ENCODE data around the gene HDLBP.
A peak's percentile ranks its signal among the peaks of the same experiment; 100 is the strongest.

HDLBP gene

DNA sequence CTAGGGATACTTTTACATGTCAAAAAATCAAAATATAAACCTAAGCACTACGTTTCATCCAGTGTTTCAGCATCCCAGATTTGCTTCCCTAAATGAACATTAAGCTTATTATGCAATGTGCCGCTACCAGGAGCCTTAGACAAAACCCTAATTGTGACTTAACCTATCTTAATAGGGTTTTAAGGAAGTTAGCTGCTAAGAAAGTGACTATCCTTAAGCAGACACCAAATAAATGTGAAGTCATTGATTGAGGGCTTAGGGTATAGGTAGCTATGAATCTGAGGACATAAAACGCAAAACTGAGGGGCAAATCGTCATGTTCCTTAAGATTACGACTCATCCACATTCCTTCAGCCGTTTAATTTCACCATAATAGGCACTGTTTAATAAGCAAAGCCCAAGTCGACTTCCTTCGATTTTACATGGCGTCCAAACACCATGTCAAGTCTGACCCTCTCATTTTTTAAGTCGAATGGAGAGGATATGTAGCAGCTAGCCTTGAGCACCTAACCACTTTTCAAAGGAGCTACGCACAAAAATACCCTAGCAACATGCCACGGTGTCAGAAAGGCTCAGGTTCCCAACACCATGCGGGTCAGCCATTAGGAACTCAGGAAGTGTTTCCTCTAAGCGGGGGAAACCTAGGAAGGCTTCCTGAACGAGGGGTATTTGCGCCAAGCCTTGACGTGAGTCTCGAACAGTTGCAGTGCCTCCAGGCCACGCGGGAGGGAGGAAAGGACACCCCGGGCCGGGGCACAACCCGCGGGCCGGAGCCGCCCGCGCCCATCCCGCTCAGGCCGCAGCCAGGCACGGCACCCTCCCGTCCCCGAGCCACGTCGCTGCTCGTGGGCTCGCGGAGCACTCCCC lies 1.0 kb downstream of the HDLBP start:
- Histone ChIP-seq H3K27me3 (ENCODE audit: control insufficient read depth, insufficient read depth, low read length) (no peaks in the 10 kb centered on the region), H3K9ac (peak overlapping the region; percentile 33), H2AFZ (peak overlapping the region; percentile 59), H3K79me2 (peaks cover 70% of the 10 kb centered on the region), H3K9me3 (ENCODE audit: control insufficient read depth, low read length) (no peaks in the 10 kb centered on the region), H3K4me2 (ENCODE audit: low read length) (peak overlapping the region; percentile 84), H3K36me3 (ENCODE audit: control insufficient read depth, insufficient read depth, low read length) (no peaks in the 10 kb centered on the region), H3K4me1 (peaks cover 13% of the 10 kb centered on the region), H3K4me3 (ENCODE audit: low read depth, low read length) (peak overlapping the region; percentile 91), H3K27ac (peak overlapping the region; percentile 97)
- TF ChIP-seq, protein P1, sequence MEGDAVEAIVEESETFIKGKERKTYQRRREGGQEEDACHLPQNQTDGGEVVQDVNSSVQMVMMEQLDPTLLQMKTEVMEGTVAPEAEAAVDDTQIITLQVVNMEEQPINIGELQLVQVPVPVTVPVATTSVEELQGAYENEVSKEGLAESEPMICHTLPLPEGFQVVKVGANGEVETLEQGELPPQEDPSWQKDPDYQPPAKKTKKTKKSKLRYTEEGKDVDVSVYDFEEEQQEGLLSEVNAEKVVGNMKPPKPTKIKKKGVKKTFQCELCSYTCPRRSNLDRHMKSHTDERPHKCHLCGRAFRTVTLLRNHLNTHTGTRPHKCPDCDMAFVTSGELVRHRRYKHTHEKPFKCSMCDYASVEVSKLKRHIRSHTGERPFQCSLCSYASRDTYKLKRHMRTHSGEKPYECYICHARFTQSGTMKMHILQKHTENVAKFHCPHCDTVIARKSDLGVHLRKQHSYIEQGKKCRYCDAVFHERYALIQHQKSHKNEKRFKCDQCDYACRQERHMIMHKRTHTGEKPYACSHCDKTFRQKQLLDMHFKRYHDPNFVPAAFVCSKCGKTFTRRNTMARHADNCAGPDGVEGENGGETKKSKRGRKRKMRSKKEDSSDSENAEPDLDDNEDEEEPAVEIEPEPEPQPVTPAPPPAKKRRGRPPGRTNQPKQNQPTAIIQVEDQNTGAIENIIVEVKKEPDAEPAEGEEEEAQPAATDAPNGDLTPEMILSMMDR (IDR thresholded peaks at IDR 0.05), result no peak

DNA sequence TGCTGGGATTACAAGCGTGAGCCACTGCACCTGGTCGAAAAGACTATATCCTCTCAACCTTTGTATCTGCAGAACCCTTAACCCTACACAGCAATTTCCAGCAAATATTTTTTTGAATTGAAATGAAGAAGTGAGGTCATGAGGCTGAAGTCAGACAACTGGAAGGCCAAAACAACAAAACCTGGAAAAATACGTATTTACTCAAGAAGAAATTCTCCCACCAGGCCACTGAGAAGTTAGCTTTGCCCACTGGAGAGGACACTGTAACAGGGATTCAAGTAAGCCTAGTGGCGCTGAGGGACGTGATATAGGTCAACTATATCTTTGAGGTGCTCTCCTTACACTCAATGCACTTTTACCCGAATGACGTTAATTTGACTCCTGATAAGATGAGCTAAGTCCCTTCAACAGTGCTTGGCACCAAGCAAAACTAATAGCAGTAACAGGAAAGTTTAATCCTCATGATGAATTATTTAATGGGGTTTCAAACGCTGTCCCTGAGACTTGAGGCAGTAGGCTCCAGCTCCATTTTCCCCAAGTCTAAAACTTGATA lies 1.9 kb downstream of the HDLBP start:
- H3K9ac ChIP-seq, result no peak overlapping the region
- no peak overlapping the region for H2AFZ ChIP-seq
- no peaks in the 10 kb centered on the region for H3K27me3 ChIP-seq (ENCODE audit: control insufficient read depth, insufficient read depth, low read length)
- H3K4me2 ChIP-seq (ENCODE audit: low read length), result no peak overlapping the region
- H3K4me3 ChIP-seq (ENCODE audit: low read depth, low read length), result peak overlapping the region; percentile 91
- TF ChIP-seq, protein P1 (IDR thresholded peaks at IDR 0.05), result no peak
- H3K27ac ChIP-seq, result no peak overlapping the region
- peaks cover 70% of the 10 kb centered on the region for H3K79me2 ChIP-seq
- no peaks in the 10 kb centered on the region for H3K9me3 ChIP-seq (ENCODE audit: control insufficient read depth, low read length)
- H3K4me1 ChIP-seq, result peaks cover 13% of the 10 kb centered on the region
- no peaks in the 10 kb centered on the region for H3K36me3 ChIP-seq (ENCODE audit: control insufficient read depth, insufficient read depth, low read length)

DNA sequence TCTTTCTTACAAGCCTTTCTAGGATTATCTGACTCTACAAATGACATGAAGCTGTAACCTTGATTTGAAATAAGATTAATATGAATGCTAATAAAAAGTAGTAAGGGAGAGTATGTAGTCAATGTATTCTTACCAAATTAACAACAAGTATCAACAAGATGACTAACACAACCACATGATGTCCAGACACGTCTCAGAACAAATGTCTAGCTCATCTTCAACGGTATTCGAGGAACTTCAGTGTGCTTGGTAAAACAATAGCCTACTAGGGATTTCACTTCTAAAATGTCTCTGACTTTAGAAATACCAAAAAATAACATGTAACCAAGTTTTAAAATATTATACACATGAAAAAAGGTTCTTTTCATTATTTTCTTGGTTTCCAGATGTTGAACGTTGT lies 3.4 kb downstream of the HDLBP start:
- Histone ChIP-seq H3K27me3 (ENCODE audit: control insufficient read depth, insufficient read depth, low read length) (no peaks in the 10 kb centered on the region), H3K27ac (no peak overlapping the region), H3K9me3 (ENCODE audit: control insufficient read depth, low read length) (no peaks in the 10 kb centered on the region), H3K9ac (no peak overlapping the region), H3K4me2 (ENCODE audit: low read length) (no peak overlapping the region), H3K4me3 (ENCODE audit: low read depth, low read length) (no peak overlapping the region), H3K4me1 (peaks cover 8% of the 10 kb centered on the region), H2AFZ (no peak overlapping the region), H3K79me2 (peaks cover 74% of the 10 kb centered on the region), H3K36me3 (ENCODE audit: control insufficient read depth, insufficient read depth, low read length) (no peaks in the 10 kb centered on the region)
- TF ChIP-seq, protein P1 (IDR thresholded peaks at IDR 0.05), result no peak

DNA sequence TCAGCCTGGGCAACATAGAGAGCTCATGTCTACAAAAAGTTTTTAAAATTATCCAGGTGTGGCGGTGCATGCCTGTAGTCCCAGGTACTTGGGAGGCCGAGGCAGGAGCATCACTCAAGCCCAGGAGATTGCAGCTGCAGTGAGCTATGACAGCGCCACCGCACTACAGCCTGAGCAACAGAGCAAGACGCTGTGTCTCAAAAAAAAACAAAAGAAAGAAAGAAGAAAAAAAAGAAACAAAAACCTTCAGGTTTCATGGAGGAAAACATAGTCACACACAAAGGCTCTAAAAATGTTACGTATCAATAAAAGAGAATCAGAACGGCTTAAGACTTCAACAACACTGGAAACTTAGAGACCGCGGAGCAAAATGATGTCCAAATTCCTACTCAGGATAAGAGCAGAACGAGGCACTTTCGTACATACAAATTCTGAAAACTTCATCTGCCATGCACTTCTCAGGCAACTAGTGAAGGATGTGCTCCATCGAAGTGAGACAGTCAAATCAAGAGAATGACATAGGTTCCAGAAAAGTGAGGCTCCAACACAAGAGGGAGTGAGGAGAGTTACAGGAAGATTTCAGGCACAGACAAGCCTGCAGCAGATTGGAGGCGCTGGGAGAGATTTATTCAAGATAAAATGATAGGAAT lies 4.4 kb downstream of the HDLBP start:
- H3K79me2 ChIP-seq, result peaks cover 73% of the 10 kb centered on the region
- H3K4me3 ChIP-seq (ENCODE audit: low read depth, low read length), result no peak overlapping the region
- H3K4me2 ChIP-seq (ENCODE audit: low read length), result no peak overlapping the region
- H3K36me3 ChIP-seq (ENCODE audit: control insufficient read depth, insufficient read depth, low read length), result no peaks in the 10 kb centered on the region
- H3K27me3 ChIP-seq (ENCODE audit: control insufficient read depth, insufficient read depth, low read length), result no peaks in the 10 kb centered on the region
- TF ChIP-seq, protein P1 (IDR thresholded peaks at IDR 0.05), result no peak
- no peak overlapping the region for H2AFZ ChIP-seq
- H3K27ac ChIP-seq, result no peak overlapping the region
- no peaks in the 10 kb centered on the region for H3K9me3 ChIP-seq (ENCODE audit: control insufficient read depth, low read length)
- H3K4me1 ChIP-seq, result peaks cover 8% of the 10 kb centered on the region
- no peak overlapping the region for H3K9ac ChIP-seq

Data from parathyroid adenoma (tissue), 2 donors.